ENCODE data around the gene FSIP2. TPM values are rescaled to one million over a fixed set of nuclear protein-coding genes. Genes with fewer than 3 reads are reported as not detected.
"Not testable (repeated sequence)": the region's sequence is repeated elsewhere in the genome, so short reads cannot be mapped to it uniquely, and the experiment has no call there.

The FSIP2 gene
- total RNA-seq, 2 experiments from 2014 or later, result 0.14 TPM; not detected in 1

DNA sequence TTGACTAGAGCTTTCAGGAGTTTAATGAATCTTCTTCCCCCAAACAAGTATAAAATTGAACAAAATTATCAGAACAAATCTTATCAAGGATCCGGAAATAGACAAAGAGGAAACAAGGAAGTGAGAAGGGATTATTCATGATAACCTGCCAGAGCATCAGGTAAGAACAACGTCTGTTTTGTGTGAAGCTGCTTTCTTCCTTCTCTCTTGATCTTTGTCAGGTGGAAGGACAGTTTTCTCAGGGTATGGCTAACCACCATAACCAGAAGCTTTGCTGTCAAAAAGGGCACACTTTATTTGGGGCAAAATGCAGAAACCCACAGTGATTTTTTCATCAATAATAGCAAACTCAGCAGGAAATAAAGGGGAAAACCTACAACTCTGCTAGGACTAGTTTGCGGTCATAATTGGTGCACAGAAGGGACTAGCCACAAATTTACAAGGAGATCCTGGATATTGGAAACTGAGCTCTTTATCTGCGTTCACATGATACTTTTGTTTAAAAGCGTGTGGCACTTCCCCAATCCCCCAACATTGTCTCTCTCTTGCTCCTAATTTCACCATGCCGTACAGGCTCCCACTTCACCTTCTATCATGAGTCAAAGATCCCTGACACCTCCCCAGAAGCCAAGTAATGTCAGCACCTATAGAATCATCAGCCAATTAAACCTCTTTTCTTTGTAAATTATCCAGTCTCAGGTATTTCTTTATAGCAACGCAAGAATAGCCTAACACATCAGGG lies 124.2 kb downstream of the FSIP2 start:
- ChIA-PET POLR2A (no interaction called here), CTCF (no interaction called here)
- DNase-seq (no peak), ATAC-seq (no peak)
- TF ChIP-seq CTCF (IDR thresholded peaks at IDR 0.05), result no peak
- Mint-ChIP-seq H3K4me1 (ENCODE audit: low read depth) (no peaks in the 10 kb centered on the region), H3K27me3 (no peaks in the 10 kb centered on the region), H3K36me3 (ENCODE audit: low read depth) (no peaks in the 10 kb centered on the region), H3K4me3 (no peak overlapping the region), H3K27ac (no peak overlapping the region), H3K9me3 (peaks cover 5% of the 10 kb centered on the region)
- intact Hi-C loops (cut with micrococcal nuclease), result no loop called here

- CTCF ChIA-PET; intact Hi-C loops (cut with micrococcal nuclease); H3K27me3 Mint-ChIP-seq; H3K4me1 Mint-ChIP-seq (ENCODE audit: low read depth); H3K4me3 Mint-ChIP-seq; H3K27ac Mint-ChIP-seq; POLR2A ChIA-PET; ATAC-seq; DNase-seq; H3K9me3 Mint-ChIP-seq; H3K36me3 Mint-ChIP-seq (ENCODE audit: low read depth): not testable (repeated sequence)
Observed at GRCh38 chr2:185864468-185865260, 126.1 kb downstream of the FSIP2 start.

DNA sequence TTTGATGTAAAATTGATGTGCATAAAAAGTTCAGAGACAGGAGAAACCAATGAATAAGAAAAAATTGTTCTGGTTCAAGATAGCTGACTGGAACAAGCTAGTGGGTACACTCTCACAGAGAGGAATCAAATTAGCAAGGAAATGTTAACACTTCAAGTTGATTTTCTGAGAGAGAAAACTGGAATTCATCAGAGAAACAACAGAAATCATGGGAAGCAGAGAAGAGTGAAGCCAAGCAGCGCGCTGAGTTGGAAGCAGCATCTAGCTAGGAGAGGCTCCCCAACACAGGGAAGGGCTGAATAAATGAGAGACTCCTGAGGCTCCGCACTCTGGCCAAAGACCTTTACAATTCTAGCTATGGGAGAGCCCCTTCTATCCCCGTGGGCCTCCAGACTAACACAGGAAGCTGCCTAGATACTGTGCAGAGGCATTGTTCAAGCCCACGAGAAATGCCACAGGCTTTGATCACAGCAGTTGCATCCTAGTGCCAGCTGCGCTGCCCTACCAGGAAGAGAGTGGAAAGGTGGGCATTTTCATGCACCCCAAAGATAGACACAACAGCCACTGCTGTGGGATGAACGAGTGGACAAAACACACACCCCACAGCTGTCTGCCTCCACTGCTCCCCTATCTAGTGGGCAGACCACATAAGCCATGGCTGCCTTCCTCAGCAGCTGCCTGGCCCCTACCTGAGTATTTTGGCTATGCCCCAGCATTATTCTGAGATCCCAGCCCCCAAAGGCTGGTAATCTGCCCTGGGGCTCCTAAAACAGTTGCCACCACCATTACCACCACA lies 136.7 kb downstream of the FSIP2 start:
- DNase-seq (no peak), ATAC-seq (no peak)
- no peaks in the 10 kb centered on the region for H3K27me3 Mint-ChIP-seq
- CTCF ChIA-PET, result interaction anchor here (0.7 kb wide), 1 partner anchor 14 kb away, joined by 3 read pairs; no protein-coding TSS in a partner anchor
- no peak overlapping the region for H3K27ac Mint-ChIP-seq
- H3K36me3 Mint-ChIP-seq (ENCODE audit: low read depth), result no peaks in the 10 kb centered on the region
- intact Hi-C loops (cut with micrococcal nuclease), result no loop called here
- TF ChIP-seq CTCF (IDR thresholded peaks at IDR 0.05), result no peak
- no peaks in the 10 kb centered on the region for H3K9me3 Mint-ChIP-seq
- no peak overlapping the region for H3K4me3 Mint-ChIP-seq
- H3K4me1 Mint-ChIP-seq (ENCODE audit: low read depth), result no peaks in the 10 kb centered on the region
- POLR2A ChIA-PET, result interaction anchor here (0.6 kb wide), 1 partner anchor 65 kb away, joined by 3 read pairs; no protein-coding TSS in a partner anchor

DNA sequence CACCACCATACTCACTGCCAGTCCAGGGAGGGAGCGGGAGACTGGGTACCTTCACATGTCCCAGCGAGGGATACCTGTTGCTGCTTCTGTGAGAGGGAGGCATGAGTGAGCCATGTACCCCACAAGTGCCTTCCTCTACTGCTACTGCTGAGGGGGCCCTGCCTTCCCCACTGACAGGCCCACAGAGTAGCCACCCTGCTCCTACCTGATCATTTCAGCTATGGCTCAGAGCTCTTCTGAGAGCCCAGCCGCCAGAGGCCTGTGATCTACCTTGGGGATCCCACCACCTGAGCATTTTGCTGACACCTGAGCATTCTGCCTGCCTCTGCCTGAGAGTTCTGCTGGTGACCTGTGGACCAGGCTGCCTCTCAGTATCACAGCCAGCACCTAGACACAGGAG lies 137.6 kb downstream of the FSIP2 start:
- POLR2A ChIA-PET, result no interaction called here
- CTCF ChIA-PET, result no interaction called here
- ATAC-seq (no peak), DNase-seq (no peak)
- no peaks in the 10 kb centered on the region for H3K4me1 Mint-ChIP-seq (ENCODE audit: low read depth)
- H3K27me3 Mint-ChIP-seq, result no peaks in the 10 kb centered on the region
- H3K27ac Mint-ChIP-seq, result no peak overlapping the region
- intact Hi-C loops (cut with micrococcal nuclease), result no loop called here
- H3K9me3 Mint-ChIP-seq, result no peaks in the 10 kb centered on the region
- H3K36me3 Mint-ChIP-seq (ENCODE audit: low read depth), result no peaks in the 10 kb centered on the region
- TF ChIP-seq CTCF (IDR thresholded peaks at IDR 0.05), result no peak
- no peak overlapping the region for H3K4me3 Mint-ChIP-seq

DNA sequence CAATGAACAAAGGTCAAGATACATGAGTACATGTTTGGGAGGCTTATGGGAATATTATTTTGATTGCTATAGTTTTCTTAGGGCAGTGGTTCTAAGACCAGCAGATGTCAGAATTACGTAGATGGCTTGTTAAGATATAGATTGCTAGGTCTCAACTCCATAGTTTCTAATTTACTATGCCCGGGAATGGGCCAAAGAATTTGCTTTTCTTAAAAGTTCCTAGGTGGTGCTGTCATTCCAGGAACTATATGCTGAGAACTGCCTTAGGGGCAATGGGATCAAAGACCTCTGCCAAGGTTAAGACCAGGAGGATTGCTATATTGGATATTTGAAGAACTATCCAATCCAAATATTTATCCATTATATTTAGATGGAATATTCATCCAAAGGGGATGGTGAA lies 141.8 kb downstream of the FSIP2 start:
- ATAC-seq (no peak), DNase-seq (no peak)
- CTCF ChIA-PET, result no interaction called here
- POLR2A ChIA-PET, result no interaction called here
- H3K27me3 Mint-ChIP-seq, result no peaks in the 10 kb centered on the region
- H3K27ac Mint-ChIP-seq, result no peak overlapping the region
- H3K9me3 Mint-ChIP-seq, result no peaks in the 10 kb centered on the region
- H3K4me1 Mint-ChIP-seq (ENCODE audit: low read depth), result no peaks in the 10 kb centered on the region
- peaks cover 2% of the 10 kb centered on the region for H3K36me3 Mint-ChIP-seq (ENCODE audit: low read depth)
- H3K4me3 Mint-ChIP-seq, result no peak overlapping the region
- TF ChIP-seq CTCF (IDR thresholded peaks at IDR 0.05), result no peak
- intact Hi-C loops (cut with micrococcal nuclease), result no loop called here
